GM19438 (cell line): ENCODE data around the gene ATP9B.

Experiments
- ATAC-seq: cut with Tn5 transposase; IDR thresholded peaks from one replicate; pipeline ENCODE4 v1.9.1; 2021; ENCODE audit warnings: low read depth; ENCODE audit not compliant: unreplicated experiment

Gene ATP9B

GRCh38 chr18:79420033-79420745 lies 351.0 kb downstream of the ATP9B start:
- ATAC-seq, result no peak

DNA sequence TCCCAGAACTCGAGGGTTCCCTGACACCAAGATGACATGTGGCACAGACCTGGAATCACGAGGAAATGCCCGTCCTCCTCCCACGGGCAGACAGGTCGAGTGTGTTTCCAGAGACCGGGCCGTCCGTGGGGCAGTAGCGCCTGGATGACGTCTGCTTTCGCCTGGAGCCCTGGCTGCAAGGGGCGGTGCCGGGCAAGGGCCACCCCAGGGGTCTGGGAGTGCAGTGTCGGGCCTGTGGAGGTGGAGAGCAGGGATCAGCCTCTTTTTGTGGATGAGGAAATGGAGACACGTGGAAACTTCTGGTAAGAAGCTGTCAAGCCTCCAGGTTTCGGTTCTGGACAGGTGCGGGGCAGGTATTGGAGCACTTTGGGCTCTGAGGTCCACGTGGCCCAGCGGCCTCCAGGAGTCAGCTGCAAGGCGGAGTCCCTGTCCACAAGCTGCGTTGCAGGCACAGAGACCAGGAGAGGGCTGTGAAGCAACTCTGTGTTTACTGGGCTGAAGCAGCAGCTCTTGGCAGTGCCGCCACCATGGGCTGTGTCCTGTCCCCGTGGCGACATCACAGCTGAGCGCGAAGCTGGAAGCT lies 352.2 kb downstream of the ATP9B start:
- ATAC-seq, result no peak

- ATAC-seq, result peak; percentile 70
Observed at GRCh38 chr18:79422022-79422782, 353.0 kb downstream of the ATP9B start.

DNA sequence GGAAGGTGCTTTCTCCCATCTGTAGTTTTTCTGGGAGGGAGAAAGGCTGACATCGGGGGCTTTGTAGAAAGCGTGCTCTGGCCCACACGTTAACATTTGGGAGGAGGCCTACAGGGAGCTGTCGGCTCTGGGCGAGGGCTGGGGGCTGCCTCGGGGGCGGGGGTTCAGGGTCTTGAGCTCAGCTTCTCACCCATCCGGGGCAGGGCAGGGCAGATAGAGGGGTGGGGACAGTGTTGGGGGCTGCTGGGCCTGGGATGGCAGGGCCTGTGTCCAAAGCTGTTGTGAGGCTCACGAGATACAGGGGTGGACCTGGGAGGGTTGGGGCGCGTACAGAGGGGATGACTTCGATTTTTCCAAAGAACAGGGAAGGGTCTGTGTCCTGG lies 353.6 kb downstream of the ATP9B start:
- no peak for ATAC-seq

DNA sequence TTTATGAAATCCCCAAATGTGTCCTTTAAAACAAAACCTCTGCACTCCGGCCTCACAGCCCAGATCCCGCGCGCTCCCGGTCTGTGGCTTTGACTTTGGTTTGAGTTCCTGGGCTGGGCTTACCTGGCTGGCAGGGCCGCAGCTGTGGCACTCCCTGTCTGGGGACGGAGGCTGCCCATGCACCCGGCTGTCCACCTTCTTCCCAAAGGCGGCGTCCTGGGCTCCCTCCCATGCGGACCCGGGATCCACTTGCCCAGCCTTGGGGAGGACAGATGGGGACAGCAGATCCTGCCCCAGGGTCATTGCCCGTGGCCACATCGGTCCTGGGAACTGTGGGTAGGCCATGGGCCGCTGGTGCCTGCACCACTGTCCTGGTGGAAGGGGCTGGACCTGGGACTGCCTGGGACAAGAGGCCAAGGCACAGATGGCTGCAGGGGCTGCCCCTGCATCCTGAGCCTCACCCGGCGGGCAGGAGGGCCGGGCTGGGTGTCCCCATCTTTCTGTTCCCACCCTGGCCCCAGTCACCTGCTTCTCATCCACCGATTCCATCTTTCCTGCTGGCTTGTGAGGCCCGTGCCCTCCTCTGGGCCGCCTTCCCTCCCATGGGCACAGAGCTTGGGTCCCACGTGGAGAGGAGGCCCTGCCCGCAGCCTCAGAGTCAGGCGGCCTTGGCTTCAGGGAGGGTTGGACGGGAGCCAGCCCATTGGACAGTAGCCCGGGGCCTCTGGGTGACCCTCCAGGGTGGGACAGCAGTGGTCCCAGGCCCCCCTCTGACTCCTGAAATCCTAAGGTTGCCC lies 354.2 kb downstream of the ATP9B start:
- ATAC-seq, result no peak

GRCh38 chr18:79424008-79424565 lies 354.9 kb downstream of the ATP9B start:
- ATAC-seq, result no peak

DNA sequence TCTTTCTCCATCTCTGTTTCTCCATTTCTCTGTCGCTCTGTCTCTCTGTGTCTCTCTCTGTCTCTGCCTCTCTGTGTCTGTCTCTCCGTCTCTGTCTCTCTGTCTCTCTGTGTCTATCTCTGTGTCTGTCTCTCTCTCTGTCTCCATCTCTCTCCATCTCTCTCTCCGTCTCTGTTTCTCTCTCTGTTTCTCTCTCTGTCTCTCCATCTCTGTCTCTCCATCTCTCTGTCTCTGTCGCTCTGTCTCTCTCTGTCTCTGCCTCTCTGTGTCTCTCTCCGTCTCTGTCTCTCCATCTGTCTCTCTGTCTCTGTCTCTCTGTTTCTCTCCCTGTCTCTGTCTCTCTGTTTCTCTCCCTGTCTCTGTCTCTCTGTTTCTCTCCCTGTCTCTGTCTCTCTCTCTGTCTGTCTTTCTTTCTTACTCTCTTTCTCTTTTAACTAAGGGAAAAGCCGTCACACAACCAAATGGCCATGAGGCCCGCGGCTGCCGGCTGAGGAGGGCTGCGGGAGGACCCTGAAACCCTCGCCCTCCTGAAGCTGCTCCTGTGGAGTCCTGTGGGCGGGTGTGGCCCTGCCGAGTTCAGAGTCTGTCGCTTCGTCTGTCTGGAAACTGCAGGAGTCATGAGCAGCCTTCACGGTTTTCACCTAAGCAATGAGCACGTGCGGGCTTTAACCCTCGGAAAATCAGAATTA lies 355.8 kb downstream of the ATP9B start:
- no peak for ATAC-seq

DNA sequence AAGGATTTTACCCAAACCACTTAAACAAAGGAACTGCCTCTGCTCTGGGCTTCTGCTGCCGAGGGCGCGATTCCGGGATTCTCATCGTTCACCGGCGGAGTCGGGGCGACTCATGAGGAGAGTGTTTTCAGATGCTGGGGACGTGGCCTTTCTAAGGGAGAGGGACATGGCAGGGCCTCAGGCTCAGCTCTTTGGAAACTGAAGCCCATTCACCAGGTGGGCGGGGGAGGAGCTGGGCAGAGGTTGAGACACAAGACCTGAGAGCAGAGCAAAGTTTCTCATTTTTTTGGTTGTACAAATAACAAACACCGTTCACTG lies 356.3 kb downstream of the ATP9B start:
- no peak for ATAC-seq

DNA sequence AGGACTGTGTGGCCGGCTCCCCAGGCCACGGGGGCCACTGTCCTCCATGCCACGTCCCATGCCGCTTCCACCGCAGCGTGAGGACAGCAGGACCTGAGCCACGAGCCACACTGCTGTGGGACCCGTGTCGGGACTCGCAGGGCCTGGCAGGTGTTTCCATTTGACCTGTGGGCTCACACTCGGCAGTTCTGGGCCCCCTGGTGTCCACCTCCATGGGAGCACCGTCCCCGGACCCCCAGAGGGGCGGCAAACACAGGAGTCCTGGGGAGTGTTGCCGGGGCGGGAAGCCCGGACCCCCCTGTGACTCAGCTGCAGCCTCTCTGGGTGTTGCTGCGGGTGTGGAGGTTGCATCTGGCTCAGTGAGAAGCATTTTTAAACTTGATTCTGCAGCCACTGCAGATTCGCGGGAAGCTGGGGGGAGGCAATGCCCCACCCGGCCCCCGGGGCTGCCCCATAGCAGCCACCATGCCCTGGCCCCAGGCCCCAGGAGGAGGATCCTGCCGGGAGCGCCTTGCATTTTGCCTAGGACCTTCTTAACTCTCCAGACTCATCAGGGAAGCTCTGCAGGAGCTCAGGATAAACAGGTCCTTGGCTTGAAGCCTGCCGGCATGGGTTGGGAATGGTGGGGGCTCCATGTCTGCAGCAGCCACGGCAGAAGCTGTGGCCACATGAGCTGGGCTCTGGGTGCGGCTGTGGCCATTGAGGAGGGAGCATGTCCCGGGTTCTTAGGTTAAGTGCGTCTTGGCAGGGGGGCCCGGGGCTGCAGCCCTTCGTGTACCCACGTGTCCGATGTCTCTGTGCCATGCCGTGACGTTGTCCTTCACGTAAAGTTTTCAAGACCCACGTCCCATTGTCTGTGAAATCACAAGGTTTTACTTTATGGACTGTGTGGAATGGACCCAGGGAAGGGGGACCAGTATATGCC lies 357.4 kb downstream of the ATP9B start:
- no peak for ATAC-seq

DNA sequence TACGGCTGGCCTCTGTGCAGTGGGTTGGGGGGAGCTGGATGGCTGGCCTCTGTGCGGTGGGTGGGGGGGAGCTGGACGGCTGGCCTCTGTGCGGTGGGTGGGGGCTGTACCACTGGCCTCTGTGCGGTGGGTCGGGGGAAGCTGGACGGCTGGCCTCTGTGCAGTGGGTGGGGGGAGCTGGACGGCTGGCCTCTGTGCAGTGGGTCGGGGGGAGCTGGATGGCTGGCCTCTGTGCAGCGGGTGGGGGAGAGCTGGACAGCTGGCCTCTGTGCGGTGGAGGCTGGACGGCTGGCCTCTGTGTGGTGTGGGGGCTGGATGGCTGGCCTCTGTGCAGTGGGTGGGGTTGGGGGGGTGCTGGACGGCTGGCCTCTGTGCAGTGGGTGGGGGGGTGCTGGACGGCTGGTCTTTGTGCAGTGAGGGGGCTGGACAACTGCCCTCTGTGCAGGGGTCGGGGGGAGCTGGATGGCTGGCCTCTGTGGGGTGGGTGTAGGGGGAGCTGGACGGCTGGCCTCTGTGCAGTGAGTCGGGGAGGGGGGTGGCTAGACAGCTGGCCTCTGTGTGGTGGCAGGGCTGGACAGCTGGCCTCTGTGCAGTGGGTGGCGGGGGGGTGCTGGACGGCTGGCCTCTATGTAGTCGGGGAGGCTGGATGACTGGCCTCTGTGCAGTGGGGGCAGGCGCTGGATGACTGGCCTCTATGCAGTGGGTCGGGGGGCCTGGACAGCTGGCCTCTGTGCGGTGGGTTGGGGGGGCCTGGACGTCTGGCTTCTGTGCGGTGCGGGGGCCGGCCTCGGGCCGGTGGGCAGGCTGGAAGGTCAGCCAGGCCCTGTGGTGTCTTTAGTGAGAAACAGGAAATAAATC lies 358.4 kb downstream of the ATP9B start:
- no peak for ATAC-seq
